Measurements from ENCODE around the gene TEX30. TPM values are rescaled to one million over a fixed set of nuclear protein-coding genes. Genes with fewer than 3 reads are reported as not detected.
"Not testable (repeated sequence)": the region's sequence is repeated elsewhere in the genome, so short reads cannot be mapped to it uniquely, and the experiment has no call there.

TEX30 gene
- polyA plus RNA-seq, 1 donor (not counting 4 experiments of a cell fraction or from before 2014, with no cell fraction given), result 16.9 TPM

DNA sequence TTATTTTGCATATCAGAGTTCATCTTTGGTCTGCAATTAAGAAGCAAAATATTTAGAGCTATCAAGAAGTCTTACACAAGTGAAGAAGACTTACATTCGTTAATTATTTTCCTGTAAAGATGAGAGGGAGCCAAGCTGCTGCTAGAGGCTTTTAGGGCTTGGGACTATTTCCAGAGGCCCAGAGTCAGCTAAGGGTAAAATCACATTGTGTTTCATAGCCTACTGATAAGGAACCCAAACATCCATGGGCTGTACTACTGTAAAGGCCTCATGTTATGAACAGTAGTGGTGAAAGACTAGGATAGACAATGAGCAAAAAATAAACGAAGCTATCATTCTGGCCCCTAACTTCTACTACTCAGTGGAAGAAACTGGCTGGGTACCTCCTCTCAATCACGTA lies 10.9 kb upstream of the TEX30 start:
- Histone ChIP-seq H3K9ac (ENCODE audit: control insufficient read depth, extremely low read depth, insufficient read depth, low read length) (no peak overlapping the region), H2AFZ (ENCODE audit: control insufficient read depth, low read length) (no peak overlapping the region), H3K27me3 (ENCODE audit: control insufficient read depth, extremely low read depth, insufficient read depth, low read length) (no peaks in the 10 kb centered on the region), H3K4me1 (ENCODE audit: control insufficient read depth, extremely low read depth, insufficient read depth, low read length) (no peaks in the 10 kb centered on the region), H3K79me2 (ENCODE audit: control insufficient read depth, insufficient read depth, low read length) (no peaks in the 10 kb centered on the region), H3K9me3 (ENCODE audit: control insufficient read depth, low read depth, low read length) (no peaks in the 10 kb centered on the region), H3K36me3 (ENCODE audit: control insufficient read depth in 2 of 2, extremely low read depth in 1 of 2, insufficient read depth in 2 of 2, low read length in 2 of 2) (peaks cover 5 to 7% of the 10 kb centered on the region in 2 experiments), H3K4me3 (ENCODE audit: control insufficient read depth in 2 of 3, extremely low read depth in 1 of 3, insufficient read depth in 2 of 3, low read depth in 1 of 3, low read length in 3 of 3) (no peak overlapping the region), H3K27ac (ENCODE audit: control insufficient read depth, insufficient read depth, low read length) (no peak overlapping the region), H3K4me2 (ENCODE audit: control insufficient read depth, extremely low read depth, insufficient read depth, low read depth, low read length) (no peak overlapping the region), H3K9me1 (ENCODE audit: control insufficient read depth, extremely low read depth, insufficient read depth, low read length) (no peaks in the 10 kb centered on the region), H4K20me1 (ENCODE audit: control insufficient read depth, extremely low read depth, insufficient read depth, low read length) (no peaks in the 10 kb centered on the region)
- no peak for DNase-seq (ENCODE audit: low read depth, low spot score)
- no peak for TF ChIP-seq EZH2 (IDR thresholded peaks at IDR 0.05; ENCODE audit: low read length)
- TF ChIP-seq, protein P1, sequence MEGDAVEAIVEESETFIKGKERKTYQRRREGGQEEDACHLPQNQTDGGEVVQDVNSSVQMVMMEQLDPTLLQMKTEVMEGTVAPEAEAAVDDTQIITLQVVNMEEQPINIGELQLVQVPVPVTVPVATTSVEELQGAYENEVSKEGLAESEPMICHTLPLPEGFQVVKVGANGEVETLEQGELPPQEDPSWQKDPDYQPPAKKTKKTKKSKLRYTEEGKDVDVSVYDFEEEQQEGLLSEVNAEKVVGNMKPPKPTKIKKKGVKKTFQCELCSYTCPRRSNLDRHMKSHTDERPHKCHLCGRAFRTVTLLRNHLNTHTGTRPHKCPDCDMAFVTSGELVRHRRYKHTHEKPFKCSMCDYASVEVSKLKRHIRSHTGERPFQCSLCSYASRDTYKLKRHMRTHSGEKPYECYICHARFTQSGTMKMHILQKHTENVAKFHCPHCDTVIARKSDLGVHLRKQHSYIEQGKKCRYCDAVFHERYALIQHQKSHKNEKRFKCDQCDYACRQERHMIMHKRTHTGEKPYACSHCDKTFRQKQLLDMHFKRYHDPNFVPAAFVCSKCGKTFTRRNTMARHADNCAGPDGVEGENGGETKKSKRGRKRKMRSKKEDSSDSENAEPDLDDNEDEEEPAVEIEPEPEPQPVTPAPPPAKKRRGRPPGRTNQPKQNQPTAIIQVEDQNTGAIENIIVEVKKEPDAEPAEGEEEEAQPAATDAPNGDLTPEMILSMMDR (optimal IDR thresholded peaks at IDR 0.05 in 1 of 3, IDR thresholded peaks at IDR 0.05 in 1 of 3, conservative IDR thresholded peaks at IDR 0.05 in 1 of 3; ENCODE audit: extremely low read depth in 1 of 3, insufficient read depth in 2 of 3, low read length in 3 of 3), result no peak
- FAIRE-seq, result no peak
- dilution Hi-C loops (cut with MboI; ENCODE audit: extremely low pct_ligation_motif_present, low sequenced_read_pairs), result no loop called here

DNA sequence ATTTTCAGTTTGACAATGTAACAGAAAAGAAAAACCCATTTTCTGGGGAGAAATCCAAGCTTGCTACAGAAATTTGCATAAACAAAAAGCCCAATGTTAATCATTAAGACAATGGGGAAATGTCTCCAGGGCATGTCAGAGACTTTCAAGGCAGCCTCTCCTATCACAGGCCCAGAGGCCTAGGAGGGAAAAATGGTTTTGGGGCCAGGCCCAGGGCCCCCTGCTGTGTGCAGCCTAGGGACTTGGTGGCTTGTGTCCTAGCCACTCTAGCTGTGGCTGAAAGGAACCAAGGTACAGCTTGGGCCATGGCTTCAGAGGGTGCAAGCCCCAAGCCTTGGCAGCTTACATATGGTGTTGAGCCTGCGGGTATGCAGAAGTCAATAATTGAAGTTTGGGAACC lies 8.0 kb upstream of the TEX30 start:
- FAIRE-seq (no peak), DNase-seq (ENCODE audit: low read depth, low spot score) (no peak)
- Histone ChIP-seq H3K4me3 (ENCODE audit: control insufficient read depth in 2 of 3, extremely low read depth in 1 of 3, insufficient read depth in 2 of 3, low read depth in 1 of 3, low read length in 3 of 3) (no peak overlapping the region), H3K4me1 (ENCODE audit: control insufficient read depth, extremely low read depth, insufficient read depth, low read length) (no peaks in the 10 kb centered on the region), H3K9ac (ENCODE audit: control insufficient read depth, extremely low read depth, insufficient read depth, low read length) (no peak overlapping the region), H2AFZ (ENCODE audit: control insufficient read depth, low read length) (no peak overlapping the region), H3K36me3 (ENCODE audit: control insufficient read depth in 2 of 2, extremely low read depth in 1 of 2, insufficient read depth in 2 of 2, low read length in 2 of 2) (peaks cover 0 to 3% of the 10 kb centered on the region in 2 experiments), H3K27me3 (ENCODE audit: control insufficient read depth, extremely low read depth, insufficient read depth, low read length) (no peaks in the 10 kb centered on the region), H3K9me3 (ENCODE audit: control insufficient read depth, low read depth, low read length) (no peaks in the 10 kb centered on the region), H3K79me2 (ENCODE audit: control insufficient read depth, insufficient read depth, low read length) (no peaks in the 10 kb centered on the region), H3K4me2 (ENCODE audit: control insufficient read depth, extremely low read depth, insufficient read depth, low read depth, low read length) (no peak overlapping the region), H4K20me1 (ENCODE audit: control insufficient read depth, extremely low read depth, insufficient read depth, low read length) (no peaks in the 10 kb centered on the region), H3K9me1 (ENCODE audit: control insufficient read depth, extremely low read depth, insufficient read depth, low read length) (no peaks in the 10 kb centered on the region), H3K27ac (ENCODE audit: control insufficient read depth, insufficient read depth, low read length) (no peak overlapping the region)
- no peak for TF ChIP-seq EZH2 (IDR thresholded peaks at IDR 0.05; ENCODE audit: low read length)
- TF ChIP-seq, protein P1 (optimal IDR thresholded peaks at IDR 0.05 in 1 of 3, IDR thresholded peaks at IDR 0.05 in 1 of 3, conservative IDR thresholded peaks at IDR 0.05 in 1 of 3; ENCODE audit: extremely low read depth in 1 of 3, insufficient read depth in 2 of 3, low read length in 3 of 3), result no peak
- dilution Hi-C loops (cut with MboI; ENCODE audit: extremely low pct_ligation_motif_present, low sequenced_read_pairs), result no loop called here

DNA sequence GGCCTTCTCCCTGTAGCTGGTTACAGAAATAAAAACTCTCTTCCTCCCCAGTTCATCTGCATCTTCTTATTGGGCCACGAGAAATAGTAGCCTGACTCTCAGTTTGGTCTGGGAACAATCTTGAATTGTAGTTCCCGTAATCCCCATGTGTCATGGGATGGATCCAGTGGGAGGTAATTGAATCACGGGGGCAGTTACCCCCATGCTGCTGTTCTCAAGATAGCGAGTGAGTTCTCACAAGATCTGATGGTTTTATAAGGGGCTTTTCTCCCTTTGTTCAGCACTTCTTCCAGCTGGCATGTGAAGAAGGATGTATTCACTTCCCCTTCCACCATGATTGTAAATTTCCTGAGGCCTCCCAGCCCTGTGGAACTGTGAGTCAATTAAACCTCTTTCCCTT lies 7.1 kb upstream of the TEX30 start:
- H2AFZ ChIP-seq (ENCODE audit: control insufficient read depth, low read length); FAIRE-seq; H3K9ac ChIP-seq (ENCODE audit: control insufficient read depth, extremely low read depth, insufficient read depth, low read length); H3K36me3 ChIP-seq (ENCODE audit: control insufficient read depth in 2 of 2, extremely low read depth in 1 of 2, insufficient read depth in 2 of 2, low read length in 2 of 2); H3K4me3 ChIP-seq (ENCODE audit: control insufficient read depth in 2 of 3, extremely low read depth in 1 of 3, insufficient read depth in 2 of 3, low read depth in 1 of 3, low read length in 3 of 3); H3K9me1 ChIP-seq (ENCODE audit: control insufficient read depth, extremely low read depth, insufficient read depth, low read length); H3K9me3 ChIP-seq (ENCODE audit: control insufficient read depth, low read depth, low read length); H3K4me2 ChIP-seq (ENCODE audit: control insufficient read depth, extremely low read depth, insufficient read depth, low read depth, low read length); H4K20me1 ChIP-seq (ENCODE audit: control insufficient read depth, extremely low read depth, insufficient read depth, low read length); H3K27ac ChIP-seq (ENCODE audit: control insufficient read depth, insufficient read depth, low read length); DNase-seq (ENCODE audit: low read depth, low spot score); H3K4me1 ChIP-seq (ENCODE audit: control insufficient read depth, extremely low read depth, insufficient read depth, low read length); H3K79me2 ChIP-seq (ENCODE audit: control insufficient read depth, insufficient read depth, low read length); H3K27me3 ChIP-seq (ENCODE audit: control insufficient read depth, extremely low read depth, insufficient read depth, low read length); dilution Hi-C loops (cut with MboI; ENCODE audit: extremely low pct_ligation_motif_present, low sequenced_read_pairs): not testable (repeated sequence)

Measured in keratinocyte (primary cell).